Renal cortex interstitium (tissue), 11 donors: Measurements from ENCODE around the gene SDHC. TPM values are rescaled to one million over a fixed set of nuclear protein-coding genes. Genes with fewer than 3 reads are reported as not detected.
A peak's percentile ranks its signal among the peaks of the same experiment; 100 is the strongest.
"Not testable (repeated sequence)": the region's sequence is repeated elsewhere in the genome, so short reads cannot be mapped to it uniquely, and the experiment has no call there.

Source experiments
- DNase-seq, 11 donors: peaks; one replicate each; pipeline ENCODE4 v3.0.0-alpha.2; 2013; ENCODE audit warnings: low read depth in 9 of 11, low spot score in 4 of 11; ENCODE audit errors: extremely low read depth in 1 of 11
- polyA plus RNA-seq, 3 donors: library from polyadenylated mRNA; unstranded; fragments of 120-200 nt; gene quantifications; one replicate each; pipeline ENCODE4 v1.2.1, GENCODE V29; 2013; ENCODE audit not compliant: insufficient read length in 3 of 3

Gene SDHC
- polyA plus RNA-seq, 3 donors: 257 to 303 (median 265) TPM

GRCh38 chr1:161364332-161364731, 50.2 kb downstream of the SDHC start:
- DNase-seq: no peak

- no peak for DNase-seq
Observed at GRCh38 chr1:161365207-161365606, 51.0 kb downstream of the SDHC start.

DNA sequence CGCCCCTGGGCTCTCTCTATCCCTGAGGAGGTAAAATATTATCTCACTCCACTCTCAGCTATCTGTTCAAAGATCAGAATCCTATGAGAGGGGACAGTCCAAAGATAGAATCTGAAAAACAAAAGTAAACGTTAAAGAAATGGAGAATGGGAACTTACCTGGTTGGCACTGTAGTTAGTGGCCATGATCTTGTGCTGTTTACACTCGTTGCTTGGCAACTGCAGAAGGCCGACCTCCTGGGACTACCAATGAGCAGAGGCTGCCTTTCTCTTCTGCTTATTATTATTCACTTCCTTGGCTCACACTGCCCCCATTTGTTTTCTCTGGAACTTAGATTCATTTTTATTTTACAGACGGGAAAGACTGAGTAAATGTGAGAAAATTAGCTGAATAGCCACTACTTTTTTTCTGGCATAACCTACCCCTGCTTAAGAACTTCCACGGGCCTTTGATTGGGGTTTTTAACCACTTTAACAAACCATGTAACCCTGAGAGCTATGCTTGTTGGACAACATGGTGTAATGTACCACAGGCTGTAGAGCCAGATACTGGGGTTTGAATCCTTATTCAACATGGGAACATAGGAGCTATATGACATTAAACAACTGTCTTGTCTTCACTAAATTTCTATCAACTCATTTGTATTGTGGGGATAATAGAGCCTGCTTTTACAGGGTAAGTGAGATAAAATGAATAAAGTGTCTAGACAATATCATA, 53.7 kb downstream of the SDHC start, which contains the start of gene CFAP126:
Gene CFAP126, minus strand, starts transcription at position 193 of the 717 bp plus-strand sequence. Its CDS starts 8 bp downstream, at position 185.
- DNase-seq: peak in 7 of 11 donors; percentile 36 to 77 (median 61)

DNA sequence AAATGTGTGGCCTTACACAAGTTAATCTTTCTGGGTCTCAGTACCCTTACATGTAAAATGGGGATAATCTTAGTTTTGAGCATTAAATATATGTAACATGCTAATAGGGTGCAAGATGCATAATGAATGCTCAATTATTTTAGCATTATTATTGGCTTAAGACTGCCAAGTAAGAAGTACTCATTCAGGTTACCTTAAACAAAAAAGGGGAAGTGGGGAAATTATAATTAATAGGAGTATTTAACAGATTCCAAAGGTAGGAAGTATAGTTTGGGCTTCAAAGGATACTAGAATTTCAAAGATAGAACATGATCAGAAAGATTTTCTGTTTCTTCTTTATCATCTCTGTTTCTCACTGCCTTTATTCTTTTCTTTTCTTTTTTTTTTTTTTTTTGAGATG, 59.3 kb downstream of the SDHC start:
- DNase-seq: no peak

DNA sequence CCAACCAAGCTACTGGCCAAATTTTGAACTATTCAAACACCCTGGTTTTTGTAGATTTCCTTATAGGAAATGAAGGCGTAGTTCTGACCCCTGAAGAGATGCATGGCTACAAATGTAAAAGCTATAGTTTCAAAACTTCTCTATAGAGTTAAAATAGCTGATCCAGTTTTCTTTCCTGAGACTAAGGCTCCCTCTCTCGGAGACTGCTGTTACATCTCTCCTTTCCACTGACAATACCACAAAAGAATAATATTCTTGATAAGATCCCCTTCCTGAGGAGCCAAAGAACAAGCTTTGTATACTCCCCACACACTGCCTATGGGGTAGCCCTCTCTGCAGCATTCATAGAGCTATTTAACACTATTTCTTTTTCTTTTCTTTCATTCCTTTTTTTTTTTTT, 60.2 kb downstream of the SDHC start:
- no peak for DNase-seq

GRCh38 chr1:161378014-161378413, 63.8 kb downstream of the SDHC start:
- DNase-seq: no peak

DNA sequence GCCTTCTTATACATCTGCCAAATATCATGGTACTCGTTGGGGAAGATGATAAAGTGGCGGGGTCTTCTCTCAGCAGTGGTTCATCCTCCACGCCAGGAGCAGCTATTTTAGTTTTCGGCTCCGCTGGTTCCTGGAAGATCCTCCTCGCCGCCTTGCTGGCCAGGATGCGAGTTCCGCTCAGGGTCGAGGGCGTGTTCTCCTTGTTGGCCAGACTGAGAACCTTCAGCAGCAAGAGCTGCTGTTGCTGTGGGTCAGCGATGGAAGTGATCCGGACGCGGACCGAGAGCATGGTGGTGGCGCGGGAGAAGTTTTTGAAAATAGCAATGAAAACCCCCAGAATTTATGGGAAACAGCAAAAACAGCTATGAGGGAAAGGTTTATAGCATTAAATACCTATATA, 64.9 kb downstream of the SDHC start:
- no peak for DNase-seq

DNA sequence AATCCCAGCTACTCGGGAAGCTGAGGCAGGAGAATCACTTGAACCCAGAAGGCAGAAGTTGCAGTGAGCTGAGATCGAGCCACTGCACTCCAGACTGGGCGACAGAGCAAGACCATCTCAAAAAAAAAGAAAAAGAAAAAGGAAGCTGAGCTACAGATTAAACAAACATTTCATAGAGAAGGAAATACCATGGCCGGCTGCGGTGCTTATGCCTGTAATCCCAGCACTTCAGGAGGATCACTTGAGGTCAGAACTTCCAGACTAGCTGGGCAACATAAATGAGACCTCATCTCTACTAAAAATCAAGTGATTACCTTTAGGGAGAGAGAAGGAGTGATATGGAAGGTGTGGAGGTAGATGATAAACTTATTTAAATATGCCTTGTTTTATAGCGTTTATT, 67.5 kb downstream of the SDHC start:
- DNase-seq: no peak

DNA sequence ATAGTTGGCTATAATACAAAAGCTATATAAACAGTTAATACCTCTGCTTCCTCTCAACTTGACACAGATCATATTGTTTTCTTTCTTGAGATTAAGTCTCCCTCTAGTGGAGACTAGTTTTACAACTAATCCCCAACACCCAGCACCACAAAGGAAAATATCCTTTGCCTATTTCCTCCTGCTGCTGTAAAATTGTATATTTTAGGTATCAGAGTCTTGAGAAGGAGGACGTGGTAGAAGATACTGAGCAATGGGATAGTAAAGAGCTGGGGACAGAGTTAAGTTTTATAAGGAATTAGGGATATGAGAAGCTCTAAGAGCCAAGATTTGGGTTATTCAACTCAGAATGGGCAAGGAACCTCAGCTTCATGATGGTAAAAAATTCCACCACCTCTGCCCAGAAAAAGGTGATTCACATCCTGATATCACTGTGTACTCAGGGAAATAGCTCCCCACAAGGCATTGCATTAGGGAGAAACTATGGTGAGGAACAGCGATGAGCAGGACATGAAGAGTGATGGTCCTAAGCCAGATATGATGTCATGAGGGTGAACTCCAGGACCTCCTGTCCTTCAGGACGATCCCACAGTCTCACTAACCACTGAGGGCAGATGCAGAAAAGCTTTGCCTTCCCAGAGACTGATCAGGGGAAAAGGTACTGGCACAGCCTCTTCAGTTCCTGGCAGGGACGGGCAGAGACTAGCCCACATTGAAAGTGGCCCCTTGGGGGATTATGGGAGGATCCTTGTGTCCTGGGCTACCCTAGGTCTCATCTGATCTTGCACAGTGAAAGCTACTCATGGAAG, 68.2 kb downstream of the SDHC start:
- peak in 3 of 11 donors; percentile 15 to 49 (median 43) for DNase-seq

- DNase-seq: no peak
Observed at GRCh38 chr1:161388639-161389038, 74.5 kb downstream of the SDHC start.

- DNase-seq: not testable (repeated sequence)
Observed at GRCh38 chr1:161389158-161389557, 75.0 kb downstream of the SDHC start.

DNA sequence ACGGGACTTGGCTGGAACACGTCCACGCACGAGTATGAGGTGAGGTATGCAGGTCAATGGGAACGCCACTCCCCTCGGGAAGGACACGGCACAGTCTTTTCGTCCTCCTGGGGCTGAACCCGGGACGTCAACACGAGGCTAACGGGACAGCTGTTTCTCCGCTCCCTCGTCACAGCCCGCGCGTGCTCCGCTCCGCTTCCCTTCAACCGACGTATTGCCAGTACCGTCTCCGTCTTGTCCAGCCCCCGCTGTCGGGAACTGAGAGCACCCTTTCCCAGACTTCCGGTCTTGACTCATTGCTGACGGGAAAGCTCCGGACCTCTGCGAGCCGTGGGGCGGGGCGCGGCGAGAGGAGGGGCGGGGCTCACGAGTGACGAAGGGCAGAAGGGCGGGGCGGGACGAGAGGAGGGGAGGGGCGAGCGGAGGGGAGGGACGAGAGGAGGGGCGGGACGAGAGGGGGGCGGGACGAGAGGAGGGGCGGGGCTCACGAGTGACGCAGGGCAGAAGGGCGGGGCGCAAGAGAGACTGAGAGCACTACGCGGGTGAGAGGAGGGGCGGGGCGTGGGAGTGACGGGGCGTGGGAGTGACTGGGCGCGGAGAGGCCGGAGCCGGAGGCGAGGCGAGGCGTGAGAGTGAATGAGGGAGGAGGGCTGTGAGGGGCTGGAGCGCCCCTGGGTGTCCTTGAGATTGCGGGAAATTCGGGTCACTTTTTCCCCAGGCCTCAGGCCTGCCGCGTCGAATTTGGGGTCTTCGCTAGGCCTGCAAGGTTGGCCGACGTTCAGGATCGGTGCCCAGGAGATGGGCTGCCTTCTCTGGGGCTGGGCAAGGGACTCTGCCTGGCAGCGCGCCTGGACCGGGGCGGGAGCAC, 75.7 kb downstream of the SDHC start:
- DNase-seq: peak; percentile 85 to 95 (median 93)

- no peak for DNase-seq
Observed at GRCh38 chr1:161390559-161390858, 76.3 kb downstream of the SDHC start.

DNA sequence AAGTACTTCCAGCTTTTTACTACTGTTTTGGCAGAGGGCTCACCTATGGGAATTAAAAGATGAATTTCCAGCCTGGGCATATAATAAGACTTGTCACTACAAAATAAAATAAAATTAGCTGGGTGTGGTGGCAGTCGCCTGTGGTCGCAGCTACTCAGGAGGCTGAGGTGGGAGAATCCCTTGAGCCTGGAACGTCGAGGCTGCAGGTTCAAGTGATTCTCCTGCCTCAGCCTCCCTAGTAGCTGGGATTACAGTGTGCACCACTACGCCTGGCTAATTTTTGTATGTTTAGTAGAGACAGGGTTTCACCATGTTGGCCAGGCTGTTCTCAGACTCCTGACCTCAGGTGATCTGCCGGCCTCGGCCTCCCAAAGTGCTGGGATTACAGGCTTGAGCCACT, 77.0 kb downstream of the SDHC start:
- DNase-seq: not testable (repeated sequence)

- no peak for DNase-seq
Observed at GRCh38 chr1:161391611-161392010, 77.4 kb downstream of the SDHC start.

DNA sequence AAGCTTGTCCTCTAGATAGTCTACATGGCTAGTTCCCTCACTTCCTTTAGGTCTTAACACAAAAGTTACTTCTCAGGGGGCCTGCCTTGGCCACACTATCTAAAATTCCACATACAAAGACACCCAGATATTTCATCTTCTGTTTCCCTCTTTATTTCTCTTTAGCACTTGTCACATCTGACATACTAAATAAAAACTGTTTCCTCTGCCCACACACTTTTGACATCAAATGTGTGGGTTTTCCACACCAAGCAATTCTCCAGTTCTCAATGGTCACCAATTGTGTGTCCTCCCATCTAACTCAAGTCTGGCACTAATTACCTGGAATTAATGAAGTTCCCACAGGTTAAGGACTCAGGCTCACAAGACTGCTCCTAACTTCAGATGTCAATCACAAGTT, 79.0 kb downstream of the SDHC start:
- no peak for DNase-seq

- DNase-seq: not testable (repeated sequence)
Observed at GRCh38 chr1:161397038-161397437, 82.9 kb downstream of the SDHC start.

GRCh38 chr1:161398900-161399256, 84.7 kb downstream of the SDHC start:
- no peak for DNase-seq

DNA sequence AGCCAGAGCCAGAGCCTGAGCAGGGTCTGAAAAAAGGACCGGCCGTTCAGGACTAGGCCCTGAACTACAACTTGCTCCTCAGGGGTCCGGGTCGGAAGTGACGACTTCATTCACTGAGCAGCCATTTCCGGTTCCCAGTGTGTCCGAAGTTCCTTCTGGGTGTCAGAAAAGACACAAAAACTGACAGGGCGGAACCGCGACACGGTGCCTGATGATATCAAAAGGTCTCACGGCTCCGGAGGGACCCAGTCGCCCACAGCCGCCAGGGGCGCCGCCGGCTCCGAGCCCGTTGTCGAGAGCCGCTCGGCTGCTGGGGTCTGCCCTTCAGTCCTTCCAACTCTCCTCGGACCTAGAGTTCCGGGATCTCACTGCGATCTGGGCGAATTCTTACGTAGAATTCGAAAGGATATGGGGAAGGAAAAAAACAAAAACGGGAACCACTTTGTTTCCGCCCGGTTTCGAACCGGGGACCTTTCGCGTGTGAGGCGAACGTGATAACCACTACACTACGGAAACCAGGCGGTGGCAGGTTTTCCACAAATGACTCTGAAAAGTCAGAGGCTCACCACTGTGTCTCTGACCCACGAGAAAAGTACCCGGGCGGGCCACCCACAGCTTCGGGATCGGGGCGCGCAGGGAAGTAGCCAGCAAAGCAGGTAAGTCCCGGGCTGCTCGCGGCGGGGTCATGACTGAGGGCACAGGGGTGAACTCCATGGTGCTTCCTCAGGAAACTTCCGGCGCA, 85.2 kb downstream of the SDHC start:
- peak; percentile 80 to 88 (median 86) for DNase-seq
